ENCODE results near the gene SIT1.
"Not testable (repeated sequence)": the region's sequence is repeated elsewhere in the genome, so short reads cannot be mapped to it uniquely, and the experiment has no call there.

The SIT1 gene

DNA sequence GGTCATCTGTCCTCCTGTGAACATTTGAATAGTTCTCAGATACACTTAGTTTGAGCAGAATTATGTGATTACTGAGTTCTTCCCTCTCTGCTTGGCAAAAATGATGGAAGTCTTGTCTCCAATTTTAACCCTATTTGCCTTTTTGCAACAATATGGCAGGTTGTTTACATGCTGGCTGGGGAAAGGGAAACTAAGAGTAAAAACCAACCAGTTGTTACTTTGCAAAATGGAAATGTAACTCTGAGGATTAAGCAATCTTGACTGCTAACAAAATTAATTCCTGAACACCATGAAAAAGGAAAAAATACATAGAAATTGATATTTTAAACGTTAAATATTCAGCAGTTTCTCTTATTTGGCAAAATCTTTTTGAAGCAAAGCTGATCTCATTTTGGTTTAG, 11.1 kb downstream of the SIT1 start:
- no peak for TF ChIP-seq CTCF (IDR thresholded peaks at IDR 0.05; ENCODE audit: low read depth, low read length)
- no peak for DNase-seq (ENCODE audit: extremely low read depth, low read depth)

- DNase-seq (ENCODE audit: extremely low read depth, low read depth), result not testable (repeated sequence)
Observed at GRCh38 chr9:35639225-35639624, 11.5 kb downstream of the SIT1 start.

GRCh38 chr9:35638751-35639150, 12.0 kb downstream of the SIT1 start:
- DNase-seq (ENCODE audit: extremely low read depth, low read depth), result not testable (repeated sequence)

DNA sequence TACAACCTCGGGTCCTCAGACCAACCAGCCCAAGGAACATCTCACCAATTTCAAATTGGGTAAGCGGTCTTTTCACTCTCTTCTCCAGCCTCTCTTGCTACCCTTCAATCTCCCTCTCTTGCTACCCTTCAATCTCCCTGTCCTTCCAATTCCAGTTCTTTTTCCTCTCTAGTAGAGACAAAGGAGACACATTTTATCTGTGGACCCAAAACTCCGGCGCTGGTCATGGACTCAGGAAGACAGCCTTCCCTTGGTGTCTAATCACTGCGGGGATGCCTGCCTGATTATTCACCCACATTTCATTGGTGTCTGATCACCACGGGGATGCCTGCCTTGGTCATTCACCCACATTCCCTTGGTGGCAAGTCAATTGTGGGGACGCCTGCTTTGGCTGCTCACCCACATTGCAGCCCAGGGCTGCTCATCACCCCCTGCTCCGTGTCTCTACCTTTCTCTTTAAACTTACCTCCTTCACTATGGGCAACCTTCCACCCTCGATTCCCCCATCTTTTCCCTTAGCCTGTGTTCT, 13.2 kb downstream of the SIT1 start:
- not testable (repeated sequence) for DNase-seq (ENCODE audit: extremely low read depth, low read depth)

DNA sequence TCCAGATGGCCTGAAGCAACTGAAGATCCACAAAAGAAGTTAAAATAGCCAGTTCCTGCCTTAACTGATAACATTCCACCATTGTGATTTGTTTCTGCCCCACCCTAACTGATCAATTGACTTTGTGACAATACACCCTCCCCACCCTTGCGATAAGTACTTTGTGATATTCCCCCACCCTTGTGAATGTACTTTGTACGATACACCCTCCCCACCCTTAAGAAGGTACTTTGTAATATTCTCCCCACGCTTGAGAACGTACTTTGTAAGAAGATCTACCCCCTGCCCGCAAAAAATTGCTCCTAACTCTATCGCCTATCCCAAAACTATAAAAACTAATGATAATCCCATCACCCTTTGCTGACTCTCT, 13.9 kb downstream of the SIT1 start:
- DNase-seq (ENCODE audit: extremely low read depth, low read depth), result not testable (repeated sequence)

DNA sequence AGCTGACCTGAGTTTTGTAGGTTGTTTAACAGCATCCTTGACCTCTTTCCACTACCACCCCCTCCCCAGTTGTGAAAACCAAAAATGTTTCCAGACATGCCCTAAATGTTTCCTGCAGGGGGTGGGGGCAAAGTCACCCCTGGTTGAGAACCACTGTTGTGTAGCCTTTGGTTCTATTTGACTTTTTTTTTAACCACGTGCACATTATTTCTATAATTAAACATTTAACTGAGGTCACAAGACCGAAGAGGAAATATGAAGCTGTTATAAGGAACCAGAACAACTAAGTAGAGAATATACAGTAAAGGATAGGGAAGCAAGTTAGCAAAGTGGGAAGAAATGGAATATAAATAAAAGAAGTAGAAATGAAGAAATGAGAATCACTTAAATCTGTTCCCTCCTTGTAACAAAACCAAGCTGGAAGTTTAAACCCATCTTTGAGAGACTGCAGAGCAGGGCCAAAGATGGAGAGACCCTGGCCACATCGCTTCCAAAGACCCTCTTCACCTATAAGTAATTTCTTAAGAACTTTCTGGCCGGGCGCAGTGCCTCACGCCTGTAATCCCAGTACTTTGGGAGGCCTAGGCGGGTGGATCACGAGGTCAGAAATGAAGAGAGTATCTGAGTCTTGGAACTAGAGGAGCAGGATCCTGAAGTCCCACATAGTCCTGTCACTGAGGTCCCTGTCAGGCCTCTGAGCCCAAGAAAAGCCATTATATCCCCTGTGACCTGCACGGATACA, 14.4 kb downstream of the SIT1 start:
- TF ChIP-seq CTCF (IDR thresholded peaks at IDR 0.05; ENCODE audit: low read depth, low read length), result no peak
- DNase-seq (ENCODE audit: extremely low read depth, low read depth), result no peak

- no peak for TF ChIP-seq CTCF (IDR thresholded peaks at IDR 0.05; ENCODE audit: low read depth, low read length)
- DNase-seq (ENCODE audit: extremely low read depth, low read depth), result no peak
Observed at GRCh38 chr9:35635730-35636129, 15.0 kb downstream of the SIT1 start.

- no peak for TF ChIP-seq CTCF (IDR thresholded peaks at IDR 0.05; ENCODE audit: low read depth, low read length)
Observed at GRCh38 chr9:35629597-35629996, 21.1 kb downstream of the SIT1 start.

GRCh38 chr9:35628389-35628991, 22.2 kb downstream of the SIT1 start:
- TF ChIP-seq CTCF (IDR thresholded peaks at IDR 0.05; ENCODE audit: low read depth, low read length), result no peak

More at GRCh38 chr9:35629597-35629996, 21.1 kb downstream of the SIT1 start:
- DNase-seq (ENCODE audit: extremely low read depth, low read depth), result no peak

More at GRCh38 chr9:35628389-35628991, 22.2 kb downstream of the SIT1 start:
- no peak for DNase-seq (ENCODE audit: extremely low read depth, low read depth)
